Measurements from ENCODE around the gene TNFSF4.

GRCh38 chr1:173162601-173163000, 44.5 kb downstream of the TNFSF4 start:
- TF ChIP-seq CTCF (IDR thresholded peaks at IDR 0.05) (no peak), FOXJ3 (CRISPR knock-in tag; IDR thresholded peaks at IDR 0.05) (no peak), MXI1 (IDR thresholded peaks at IDR 0.05; ENCODE audit: low read depth, low read length) (no peak), PBX3 (IDR thresholded peaks at IDR 0.05) (no peak)

Measured in SK-N-SH (cell line).